Heart right ventricle (tissue), 16 donors: Measurements from ENCODE around the gene CABLES1. TPM values are rescaled to one million over a fixed set of nuclear protein-coding genes. Genes with fewer than 3 reads are reported as not detected.

Experiments
- ATAC-seq, 8 donors: fragments of 200-7000 bp; cut with Tn5 transposase; one replicate each; pipeline ENCODE4 v1.9.1; 2020; ENCODE audit warnings: mild to moderate bottlenecking in 8 of 8, moderate library complexity in 8 of 8, moderate number of reproducible peaks in 1 of 8
- DNase-seq, 2 donors: peaks; one replicate each; pipeline ENCODE4 v3.0.0-alpha.2; 2020
- H3K27ac ChIP-seq, 10 donors: fragments of 200-600 bp; sonication (generic) in 2 of 10; one replicate each; pipeline versions ENCODE4 v1.5.0 to v1.8.0; 2020 to 2022; ENCODE audit warnings: mild to moderate bottlenecking in 3 of 10
- H3K27me3 ChIP-seq, 7 donors: fragments of 200-600 bp; one replicate each; pipeline ENCODE4 v1.8.0; 2021 to 2022; ENCODE audit warnings: mild to moderate bottlenecking in 2 of 7
- H3K36me3 ChIP-seq, 9 donors: fragments of 200-600 bp; sonication (generic) in 1 of 9; one replicate each; pipeline versions ENCODE4 v1.5.0 to v1.8.0; 2020 to 2022; ENCODE audit warnings: mild to moderate bottlenecking in 2 of 9
- H3K4me1 ChIP-seq, 9 donors: fragments of 200-600 bp; sonication (generic) in 1 of 9; one replicate each; pipeline versions ENCODE4 v1.5.0 to v1.8.0; 2020 to 2022; ENCODE audit warnings: mild to moderate bottlenecking in 4 of 9
- H3K4me3 ChIP-seq, 10 donors: fragments of 200-600 bp; sonication (generic) in 2 of 10; one replicate each; pipeline versions ENCODE4 v1.5.0 to v1.8.0; 2020 to 2022; ENCODE audit warnings: mild to moderate bottlenecking in 7 of 10, moderate library complexity in 2 of 10
- H3K9me3 ChIP-seq, 11 donors: fragments of 200-600 bp in 10 of 11; sonication (generic) in 2 of 11; one replicate each; pipeline versions ENCODE4 v1.5.0 to v1.8.0; 2013 to 2022; ENCODE audit warnings: mild to moderate bottlenecking in 2 of 11, control low read depth in 1 of 11, moderate library complexity in 1 of 11
- WGBS, 2 donors: extraction: QIAGEN DNeasy Blood & Tissue Kit; methylation state at CpG; one replicate each; pipeline ENCODE4 v1.1.7; 2013; ENCODE audit warnings: inconsistent platforms in 1 of 2; 5-methylcytosine and 5-hydroxymethylcytosine counted together
- intact Hi-C, 10 donors: fragments of 100-400 bp; cut with DNase I; formaldehyde crosslinking; loops; one replicate each; pipeline versions ENCODE4 v1.11.1 to v1.14.2; 2022
- polyA plus RNA-seq, 2 donors: library from polyadenylated mRNA; stranded (reverse); fragments of 200-250 nt; gene quantifications; one replicate each; pipeline ENCODE4 v1.2.3, GENCODE V29; 2013
- total RNA-seq, 10 donors: library from RNA; stranded (reverse); fragmentation: NEBNext Ultra II Directional in 3 of 10; extraction: Animal tissue kit (Norgen Biotek cat#: 25700) in 3 of 10; gene quantifications; one replicate each; pipeline versions ENCODE4 v1.2.1 to v1.2.4, GENCODE V29; 2021 to 2023
- TF ChIP-seq, protein P1 (sequence below), 9 donors: fragments of 200-600 bp; sonication (generic) in 2 of 9; IDR thresholded peaks; one replicate each; pipeline versions ENCODE4 v1.5.0 to v1.8.0; 2021 to 2022; ENCODE audit warnings: antibody characterized with exemption in 9 of 9, mild to moderate bottlenecking in 5 of 9, moderate library complexity in 1 of 9
- donor health status: Arrhythmogenic right ventricular cardiomyopathy.
- donor health status: ischemic (EF 13 %, LVEDD 7.1; RV severe dilation, severe dysfunction).
- donor health status: healthy with polysubstance abuse.
- donor health status: DM: no; HTN: yes; CAD: no.
- donor health status: DM: no; HTN: no; CAD: no.
- donor health status: ischemic (EF 25% LVEDD 6.9; RV normal size, moderate dysfunction).
- donor health status: ischemic (EF 25% LVEDD 5.7; RV mildly dilated, moderate dysfunction).
- donor health status: healthy.
- donor health status: DM: yes; HTN: yes; CAD: no.
- donor health status: Ischemic cardiomyopathy.
- donor health status: ischemic (EF 35%, LVEDD 5.7; RV mildly dilated, moderate dysfunction).
- donor health status: nonischemic (EF 11% LVEDD 7.7; RV severe dilation, severe dysfunction).
- donor health status: DM: yes; HTN: yes; CAD: no.
- donor health status: PGD.
- donor health status: ischemic (EF 29% LVEDD 5.4; RV normal size, mild dysfunction).
- donor health status: nonischemic (EF 23%, LVEDD 6.1; RV moderate dilation, normal function).

Gene CABLES1
- total and polyA plus RNA-seq, 12 donors, result 1.0 to 2.2 (median 1.8) TPM

DNA sequence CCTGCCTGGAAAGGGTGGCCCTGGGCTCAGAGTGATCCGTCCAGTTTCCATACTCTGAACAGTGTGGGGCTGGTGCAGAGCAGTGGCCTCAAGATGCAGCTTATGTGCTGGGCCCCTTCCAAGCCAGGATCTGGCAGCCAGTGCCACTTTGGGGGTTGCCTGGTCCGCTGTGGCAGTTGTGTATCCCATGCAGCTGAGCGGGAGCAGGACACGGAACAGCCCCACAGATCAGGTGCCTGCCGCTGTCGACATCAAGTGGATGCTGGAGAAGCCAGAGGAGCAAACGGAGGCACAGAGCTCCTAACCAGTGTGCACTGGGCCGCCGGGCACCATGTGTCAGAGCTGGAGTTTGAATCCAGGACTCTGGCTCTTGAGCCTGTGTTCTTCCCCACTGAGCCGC lies 112.0 kb downstream of the CABLES1 start:
- DNase-seq (no peak), ATAC-seq (no peak)
- no peaks in the 10 kb centered on the region for H3K27me3 ChIP-seq
- H3K4me3 ChIP-seq, result no peak overlapping the region
- H3K27ac ChIP-seq, result no peak overlapping the region
- WGBS, 2 donors, result 96% methylated on average over 10 of the region's 10 CpGs
- H3K9me3 ChIP-seq, result peaks cover 0 to 7% (median 0%) of the 10 kb centered on the region in 11 donors
- TF ChIP-seq, protein P1, sequence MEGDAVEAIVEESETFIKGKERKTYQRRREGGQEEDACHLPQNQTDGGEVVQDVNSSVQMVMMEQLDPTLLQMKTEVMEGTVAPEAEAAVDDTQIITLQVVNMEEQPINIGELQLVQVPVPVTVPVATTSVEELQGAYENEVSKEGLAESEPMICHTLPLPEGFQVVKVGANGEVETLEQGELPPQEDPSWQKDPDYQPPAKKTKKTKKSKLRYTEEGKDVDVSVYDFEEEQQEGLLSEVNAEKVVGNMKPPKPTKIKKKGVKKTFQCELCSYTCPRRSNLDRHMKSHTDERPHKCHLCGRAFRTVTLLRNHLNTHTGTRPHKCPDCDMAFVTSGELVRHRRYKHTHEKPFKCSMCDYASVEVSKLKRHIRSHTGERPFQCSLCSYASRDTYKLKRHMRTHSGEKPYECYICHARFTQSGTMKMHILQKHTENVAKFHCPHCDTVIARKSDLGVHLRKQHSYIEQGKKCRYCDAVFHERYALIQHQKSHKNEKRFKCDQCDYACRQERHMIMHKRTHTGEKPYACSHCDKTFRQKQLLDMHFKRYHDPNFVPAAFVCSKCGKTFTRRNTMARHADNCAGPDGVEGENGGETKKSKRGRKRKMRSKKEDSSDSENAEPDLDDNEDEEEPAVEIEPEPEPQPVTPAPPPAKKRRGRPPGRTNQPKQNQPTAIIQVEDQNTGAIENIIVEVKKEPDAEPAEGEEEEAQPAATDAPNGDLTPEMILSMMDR (IDR thresholded peaks at IDR 0.05), result no peak
- H3K4me1 ChIP-seq, result peaks cover 0 to 24% (median 0%) of the 10 kb centered on the region in 9 donors
- H3K36me3 ChIP-seq, result no peaks in the 10 kb centered on the region
- intact Hi-C loops, result no loop called here

DNA sequence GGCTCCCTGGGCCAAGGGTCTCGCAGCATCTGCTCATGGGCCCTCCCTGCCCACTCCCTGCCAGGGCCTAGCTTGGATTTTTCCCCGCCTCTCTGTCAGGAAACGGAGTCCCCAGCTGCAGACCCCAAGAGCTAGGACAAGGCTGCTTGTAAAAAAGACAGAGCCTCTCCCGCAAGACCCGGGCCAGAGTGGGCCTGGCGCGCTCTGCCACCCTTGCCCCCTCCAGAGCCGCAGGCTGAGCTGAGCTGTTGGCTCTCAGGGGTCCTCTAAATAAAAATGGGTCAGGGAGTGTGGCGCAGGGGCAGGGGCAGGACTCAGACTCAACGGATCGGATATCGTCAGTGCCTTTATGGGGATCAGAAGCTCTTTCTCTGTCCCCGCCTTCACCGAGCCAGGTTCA lies 112.6 kb downstream of the CABLES1 start:
- Histone ChIP-seq H3K36me3 (peaks cover 0 to 4% (median 0%) of the 10 kb centered on the region in 9 donors), H3K9me3 (peaks cover 0 to 7% (median 0%) of the 10 kb centered on the region in 11 donors), H3K4me1 (peaks cover 0 to 24% (median 0%) of the 10 kb centered on the region in 9 donors), H3K27ac (no peak overlapping the region), H3K4me3 (no peak overlapping the region), H3K27me3 (no peaks in the 10 kb centered on the region)
- DNase-seq (no peak), ATAC-seq (no peak)
- intact Hi-C loops, result no loop called here
- WGBS, 2 donors, result 97 to 99% methylated on average over 14 of the region's 14 CpGs
- TF ChIP-seq, protein P1 (IDR thresholded peaks at IDR 0.05), result no peak

DNA sequence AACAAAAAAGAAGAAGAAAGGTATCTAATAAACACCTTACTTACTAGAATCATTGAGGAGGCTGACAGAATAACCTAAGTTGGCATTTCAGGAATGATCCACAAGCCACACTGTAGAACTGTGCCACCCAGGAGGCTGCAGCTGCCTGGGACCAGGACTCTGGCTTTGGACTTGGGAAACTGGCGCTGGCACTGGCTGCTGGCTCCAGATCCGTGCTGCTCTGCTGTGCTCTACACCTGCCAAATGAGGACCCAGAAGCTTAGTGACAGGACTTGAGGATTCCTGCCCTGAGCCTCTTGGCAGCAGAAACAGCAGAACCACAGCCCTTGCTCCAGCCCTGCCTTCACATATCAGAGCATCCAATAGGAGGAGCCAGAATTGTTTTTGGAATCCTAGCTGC lies 113.5 kb downstream of the CABLES1 start:
- 95 to 100% methylated on average over 2 of the region's 2 CpGs for WGBS, 2 donors
- Histone ChIP-seq H3K36me3 (peaks cover 0 to 11% (median 0%) of the 10 kb centered on the region in 9 donors), H3K9me3 (peaks cover 0 to 7% (median 0%) of the 10 kb centered on the region in 11 donors), H3K4me1 (peaks cover 0 to 15% (median 0%) of the 10 kb centered on the region in 9 donors), H3K27ac (no peak overlapping the region), H3K27me3 (no peaks in the 10 kb centered on the region), H3K4me3 (no peak overlapping the region)
- TF ChIP-seq, protein P1 (IDR thresholded peaks at IDR 0.05), result no peak
- DNase-seq (no peak), ATAC-seq (no peak)
- intact Hi-C loops, result no loop called here

DNA sequence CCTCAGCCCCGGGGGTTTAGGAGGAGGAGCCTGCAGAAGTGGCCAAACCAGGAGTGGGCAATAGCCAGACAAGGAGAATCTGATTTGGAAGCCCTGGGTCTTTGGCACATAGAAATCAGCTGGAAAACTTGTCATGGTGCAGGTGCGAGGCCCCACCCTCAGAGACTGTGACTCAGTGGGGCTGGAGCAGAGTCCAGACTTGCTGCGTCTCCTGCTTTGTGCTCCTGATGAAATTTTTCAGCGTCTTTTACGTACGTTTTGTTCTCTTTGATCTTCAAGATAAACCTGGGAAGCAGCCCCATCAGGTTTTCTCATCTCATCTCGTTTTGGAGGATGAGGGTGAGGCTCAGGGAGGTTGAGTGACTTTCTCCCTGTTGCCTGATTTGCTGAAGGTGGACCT lies 114.1 kb downstream of the CABLES1 start:
- ATAC-seq, result no peak

More for the DNA sequence above, 114.1 kb downstream of the CABLES1 start:
- H3K4me1 ChIP-seq, result peaks cover 0 to 15% (median 0%) of the 10 kb centered on the region in 9 donors
- peaks cover 0 to 16% (median 0%) of the 10 kb centered on the region in 9 donors for H3K36me3 ChIP-seq
- DNase-seq, result no peak
- no peaks in the 10 kb centered on the region for H3K27me3 ChIP-seq
- intact Hi-C loops, result no loop called here
- 90 to 91% methylated on average over 7 of the region's 7 CpGs for WGBS, 2 donors
- no peak overlapping the region for H3K27ac ChIP-seq
- no peak overlapping the region for H3K4me3 ChIP-seq
- H3K9me3 ChIP-seq, result peaks cover 0 to 7% (median 0%) of the 10 kb centered on the region in 11 donors
- TF ChIP-seq, protein P1 (IDR thresholded peaks at IDR 0.05), result no peak
